Measurements from ENCODE around the gene MFAP3.
"Not testable (repeated sequence)": the region's sequence is repeated elsewhere in the genome, so short reads cannot be mapped to it uniquely, and the experiment has no call there.

The MFAP3 gene

GRCh38 chr5:154038707-154039457 is at the start of gene MFAP3, which contains the start of gene FAM114A2:
MFAP3 (plus strand) TSS chr5:154038967; CDS start chr5:154049723, 10,756 bp downstream.
FAM114A2 (minus strand) TSS chr5:154038910; CDS start chr5:154034953, 3,957 bp downstream.
- H3K4me3 ChIP-seq (ENCODE audit: low read depth, low read length): peak within 1 kb of the TSS; percentile 94

DNA sequence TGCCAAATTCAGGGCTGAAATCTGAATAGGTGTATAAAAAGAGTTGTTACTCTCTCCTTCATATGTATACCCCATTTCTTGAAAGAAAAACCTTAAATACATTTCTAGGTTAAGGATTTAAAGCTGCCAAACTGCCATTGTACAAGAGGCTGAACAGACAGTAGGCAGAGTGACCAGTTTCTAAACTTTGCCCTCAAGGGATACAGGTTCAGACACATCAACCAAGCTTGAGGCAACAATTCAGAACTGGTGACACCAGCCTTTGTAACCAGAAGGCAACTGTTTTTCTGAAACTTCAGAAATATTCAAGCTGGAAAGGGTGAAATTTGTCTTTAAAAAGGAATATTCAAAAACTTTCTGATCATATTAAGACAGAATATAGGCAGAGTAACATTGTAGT is 47.6 kb upstream of the MFAP3 start:
- H3K4me3 ChIP-seq (ENCODE audit: low read depth, low read length): no peak overlapping the region

DNA sequence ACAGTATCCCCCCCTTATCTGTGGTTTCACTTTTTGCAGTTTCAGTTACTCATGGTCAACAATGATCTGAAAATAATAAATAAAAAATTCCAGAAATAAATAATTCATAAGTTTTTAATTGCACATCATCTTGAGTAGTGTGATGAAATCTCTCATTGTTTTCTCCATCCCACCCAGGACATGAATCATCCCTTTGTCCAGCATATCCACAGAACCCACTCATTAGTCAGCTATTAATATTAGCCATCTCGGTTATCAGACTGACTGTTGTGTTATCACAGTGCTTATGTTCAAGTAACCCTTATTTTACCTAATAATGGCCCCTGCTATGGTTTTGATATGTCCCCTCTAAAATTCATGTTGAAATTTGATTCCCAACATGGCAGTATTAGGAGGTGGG is 40.8 kb upstream of the MFAP3 start:
- no peak overlapping the region for H3K4me3 ChIP-seq (ENCODE audit: low read depth, low read length)

GRCh38 chr5:153998768-153999167 is 40.0 kb upstream of the MFAP3 start:
- no peak overlapping the region for H3K4me3 ChIP-seq (ENCODE audit: low read depth, low read length)

DNA sequence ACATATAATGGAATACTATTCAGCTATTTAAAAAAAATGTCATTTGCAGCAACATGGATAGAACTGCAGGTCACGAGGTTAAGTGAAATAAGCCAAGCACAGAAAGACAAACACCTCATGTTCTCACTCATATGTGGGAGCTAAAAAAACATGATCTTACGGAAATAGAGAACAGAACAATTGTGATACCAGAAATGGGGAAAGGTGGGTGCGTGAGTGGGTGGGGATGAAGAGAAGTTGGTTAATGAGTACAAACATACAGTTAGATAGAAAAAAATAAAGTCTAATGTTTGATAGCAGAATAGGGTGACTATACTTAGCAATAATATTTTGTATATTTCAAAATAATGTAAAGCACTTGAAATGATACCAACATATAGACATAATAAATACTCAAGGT is 38.8 kb upstream of the MFAP3 start:
- H3K4me3 ChIP-seq (ENCODE audit: low read depth, low read length): no peak overlapping the region

- H3K4me3 ChIP-seq (ENCODE audit: low read depth, low read length): no peak overlapping the region
Observed at GRCh38 chr5:154000703-154001102, 38.1 kb upstream of the MFAP3 start.

DNA sequence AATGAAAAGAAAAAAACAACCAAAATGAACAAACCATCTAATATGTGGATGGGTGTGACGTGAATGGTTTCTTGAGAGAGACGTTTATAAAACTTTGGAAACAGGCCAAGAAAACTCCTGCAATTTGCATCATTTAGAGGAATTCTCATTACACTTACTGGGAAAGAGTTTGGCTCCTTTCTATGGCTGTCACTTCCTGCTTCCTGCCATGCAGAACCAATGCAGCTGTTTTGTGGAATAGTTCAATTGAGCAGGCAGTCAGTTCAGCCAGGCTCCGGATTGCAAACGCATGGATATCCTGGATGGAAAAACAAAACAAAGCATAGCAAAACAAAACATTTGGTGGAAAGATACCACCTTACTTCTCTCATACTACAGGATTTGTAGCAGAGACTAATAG is 36.7 kb upstream of the MFAP3 start:
- no peak overlapping the region for H3K4me3 ChIP-seq (ENCODE audit: low read depth, low read length)

GRCh38 chr5:154002511-154003020 is 36.2 kb upstream of the MFAP3 start:
- no peak overlapping the region for H3K4me3 ChIP-seq (ENCODE audit: low read depth, low read length)

- no peak overlapping the region for H3K4me3 ChIP-seq (ENCODE audit: low read depth, low read length)
Observed at GRCh38 chr5:154005648-154006047, 33.1 kb upstream of the MFAP3 start.

DNA sequence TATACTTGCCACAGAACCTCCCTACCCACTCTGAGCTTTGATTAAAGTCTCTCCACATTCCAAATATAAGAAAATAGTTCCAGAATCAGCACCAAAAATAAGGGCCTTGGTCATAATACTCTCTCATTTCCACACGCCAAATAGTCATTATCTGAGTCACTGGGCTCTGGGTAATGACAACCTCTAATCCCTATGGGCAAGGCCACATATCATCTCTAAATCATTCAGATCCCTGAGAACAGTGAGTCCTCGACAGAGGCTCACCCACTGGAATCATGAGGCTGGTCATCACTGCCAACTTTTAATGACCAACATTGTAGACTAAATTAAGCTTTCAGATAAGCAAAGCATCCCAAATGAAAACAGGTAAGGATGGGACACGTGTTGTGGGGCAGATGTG is 28.1 kb upstream of the MFAP3 start:
- H3K4me3 ChIP-seq (ENCODE audit: low read depth, low read length): no peak overlapping the region

- no peak overlapping the region for H3K4me3 ChIP-seq (ENCODE audit: low read depth, low read length)
Observed at GRCh38 chr5:154015071-154015693, 23.6 kb upstream of the MFAP3 start.

DNA sequence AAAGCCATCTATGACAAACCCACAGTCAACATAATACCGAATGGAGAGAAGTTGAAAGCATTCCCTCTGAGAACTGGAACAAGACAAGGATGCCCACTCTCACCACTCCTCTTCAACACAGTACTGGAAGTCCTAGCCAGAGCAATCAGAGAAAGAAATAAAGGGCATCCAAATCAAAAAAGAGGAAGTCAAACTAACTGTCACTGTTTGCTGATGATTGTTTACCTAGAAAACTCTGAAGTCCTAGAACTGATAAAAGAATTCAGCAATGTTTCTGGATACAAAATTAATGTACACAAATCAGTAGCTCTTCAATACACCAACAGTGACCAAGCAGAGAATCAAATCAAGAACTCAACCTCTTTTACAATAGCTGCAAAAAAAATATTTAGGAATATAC is 19.8 kb upstream of the MFAP3 start:
- H3K4me3 ChIP-seq (ENCODE audit: low read depth, low read length): not testable (repeated sequence)

DNA sequence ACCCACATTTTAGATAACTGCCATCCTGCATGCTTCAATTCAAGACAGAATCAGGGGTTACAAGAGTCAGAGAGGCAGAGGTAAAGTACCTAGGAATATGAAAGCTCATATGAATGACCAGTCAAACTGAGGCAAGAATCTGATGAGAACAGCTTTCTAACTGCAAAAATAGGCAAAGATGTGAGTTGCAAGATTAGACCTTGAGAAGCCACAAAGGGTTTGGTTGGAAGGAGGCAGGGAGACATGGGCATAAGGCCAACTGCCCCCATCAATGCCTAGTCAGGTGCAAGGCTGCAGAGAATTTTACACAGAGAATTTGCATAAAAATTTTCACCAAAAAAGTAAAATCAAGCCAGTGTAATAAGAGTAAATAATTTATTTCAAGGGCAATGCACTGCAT is 12.8 kb upstream of the MFAP3 start:
- no peak overlapping the region for H3K4me3 ChIP-seq (ENCODE audit: low read depth, low read length)

DNA sequence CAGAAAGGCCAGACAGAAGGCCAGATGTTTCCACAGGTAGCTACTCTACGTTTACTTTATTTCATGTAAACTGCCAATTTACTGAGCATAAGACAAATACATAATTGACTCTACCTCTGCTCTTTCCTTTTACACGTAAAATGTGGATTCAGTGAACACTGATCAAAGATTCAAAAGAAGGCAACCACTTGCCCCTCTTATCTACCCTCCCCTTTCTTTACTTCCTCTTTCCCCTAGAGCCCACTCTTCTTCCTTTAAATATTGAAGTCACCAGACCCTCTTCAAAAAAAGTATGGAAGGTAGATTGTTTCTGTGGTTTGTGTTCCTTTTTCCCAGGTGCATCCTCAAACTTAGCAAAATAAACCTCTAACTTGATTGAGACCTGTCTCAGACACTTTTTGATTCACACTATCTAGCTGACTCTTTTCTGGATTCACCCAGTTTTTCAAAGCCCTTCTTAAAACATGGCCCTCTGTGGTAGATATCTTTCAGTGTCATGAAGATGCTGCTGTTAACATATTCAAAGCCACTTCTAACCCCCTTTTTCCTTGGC is 6.8 kb upstream of the MFAP3 start:
- no peak overlapping the region for H3K4me3 ChIP-seq (ENCODE audit: low read depth, low read length)

GRCh38 chr5:154034944-154035343 is 3.8 kb upstream of the MFAP3 start:
- H3K4me3 ChIP-seq (ENCODE audit: low read depth, low read length): no peak overlapping the region

DNA sequence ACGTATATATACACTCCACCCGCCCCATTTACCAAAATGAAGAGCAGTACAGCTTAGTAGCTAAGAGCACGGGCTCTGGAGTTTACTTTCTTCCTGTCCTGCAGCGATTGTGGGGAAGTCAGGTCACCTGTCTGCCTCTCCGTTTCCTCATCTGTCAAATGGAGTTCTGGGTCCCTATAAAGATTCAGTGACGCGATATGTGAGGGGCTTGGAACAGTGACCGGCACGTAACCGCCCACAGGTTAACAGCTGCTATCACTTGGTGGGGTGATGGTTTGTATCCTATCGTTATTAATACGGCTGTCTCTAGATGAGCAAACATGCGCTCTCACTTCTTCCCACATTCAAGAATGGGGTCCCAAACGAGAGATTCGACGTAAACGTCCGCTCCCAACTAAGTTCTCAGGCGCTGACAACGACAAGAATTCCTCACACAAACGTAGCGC is 483 bp upstream of the MFAP3 start:
- H3K4me3 ChIP-seq (ENCODE audit: low read depth, low read length): peak overlapping the region; percentile 94

GRCh38 chr5:154039458-154039829 is 677 bp downstream of the MFAP3 start:
- peak overlapping the region; percentile 94 for H3K4me3 ChIP-seq (ENCODE audit: low read depth, low read length)

- H3K4me3 ChIP-seq (ENCODE audit: low read depth, low read length): no peak overlapping the region
Observed at GRCh38 chr5:154042766-154043165, 4.0 kb downstream of the MFAP3 start.

DNA sequence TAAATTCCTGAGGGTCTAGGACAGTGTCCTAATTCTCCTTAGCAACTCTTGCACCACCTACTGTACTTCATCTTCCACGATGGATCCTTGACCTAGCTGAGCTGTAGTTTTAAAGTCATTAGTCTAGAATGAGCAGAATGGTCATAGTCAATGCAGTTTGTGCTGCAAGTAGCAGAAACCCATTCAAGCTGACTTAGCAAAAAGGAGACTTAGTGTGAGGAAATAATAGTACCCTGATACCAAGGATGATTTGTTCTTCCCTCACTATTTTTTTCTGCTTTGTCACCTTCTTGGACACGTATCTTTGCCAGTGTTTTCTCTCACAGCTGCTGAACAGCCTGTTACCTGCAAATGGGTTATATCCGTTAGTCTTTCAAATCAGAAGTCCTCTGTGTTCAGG is 5.3 kb downstream of the MFAP3 start:
- no peak overlapping the region for H3K4me3 ChIP-seq (ENCODE audit: low read depth, low read length)

DNA sequence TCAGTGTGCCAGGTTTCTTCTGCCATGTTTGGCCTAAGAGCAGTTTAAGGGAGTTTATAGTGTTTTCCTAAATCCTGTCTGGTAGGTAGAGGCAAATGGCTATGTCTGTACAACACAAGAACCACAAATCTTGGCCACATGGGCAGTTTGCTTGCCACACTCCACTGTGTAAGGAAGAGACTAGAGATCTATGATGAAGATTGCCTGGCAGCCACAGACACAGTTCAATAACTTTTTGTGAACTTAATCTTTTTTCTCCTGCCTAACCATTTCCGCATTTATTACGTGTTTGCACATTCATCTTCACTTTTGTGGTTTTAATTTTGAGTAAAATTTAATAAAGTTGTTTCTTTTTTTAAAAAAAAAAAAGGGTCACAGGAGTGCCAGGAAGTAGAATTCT is 5.8 kb downstream of the MFAP3 start:
- H3K4me3 ChIP-seq (ENCODE audit: low read depth, low read length): no peak overlapping the region

DNA sequence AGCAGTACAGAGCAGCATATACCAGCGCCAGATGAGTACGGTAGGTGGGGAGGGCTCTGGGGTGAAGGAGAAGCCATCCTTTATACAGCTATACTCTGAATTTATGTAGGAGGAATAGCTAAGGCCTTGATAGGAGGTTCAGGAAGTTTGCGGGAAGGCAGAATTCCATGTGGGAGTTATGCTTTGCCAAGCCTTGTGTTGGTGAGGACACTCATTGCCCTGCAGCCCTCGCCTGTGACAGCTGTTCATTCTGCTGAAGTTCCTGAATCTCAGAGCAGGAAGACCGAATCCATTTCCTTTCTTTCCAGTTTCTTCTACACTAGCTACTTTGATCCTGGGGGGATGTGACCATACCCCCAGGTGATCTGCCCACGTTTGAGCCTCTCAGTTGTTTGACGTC is 7.7 kb downstream of the MFAP3 start:
- no peak overlapping the region for H3K4me3 ChIP-seq (ENCODE audit: low read depth, low read length)

- no peak overlapping the region for H3K4me3 ChIP-seq (ENCODE audit: low read depth, low read length)
Observed at GRCh38 chr5:154047324-154047723, 8.6 kb downstream of the MFAP3 start.
